Measurements from ENCODE around the gene TP53BP2.
"Not testable (repeated sequence)": the region's sequence is repeated elsewhere in the genome, so short reads cannot be mapped to it uniquely, and the experiment has no call there.

Gene TP53BP2

DNA sequence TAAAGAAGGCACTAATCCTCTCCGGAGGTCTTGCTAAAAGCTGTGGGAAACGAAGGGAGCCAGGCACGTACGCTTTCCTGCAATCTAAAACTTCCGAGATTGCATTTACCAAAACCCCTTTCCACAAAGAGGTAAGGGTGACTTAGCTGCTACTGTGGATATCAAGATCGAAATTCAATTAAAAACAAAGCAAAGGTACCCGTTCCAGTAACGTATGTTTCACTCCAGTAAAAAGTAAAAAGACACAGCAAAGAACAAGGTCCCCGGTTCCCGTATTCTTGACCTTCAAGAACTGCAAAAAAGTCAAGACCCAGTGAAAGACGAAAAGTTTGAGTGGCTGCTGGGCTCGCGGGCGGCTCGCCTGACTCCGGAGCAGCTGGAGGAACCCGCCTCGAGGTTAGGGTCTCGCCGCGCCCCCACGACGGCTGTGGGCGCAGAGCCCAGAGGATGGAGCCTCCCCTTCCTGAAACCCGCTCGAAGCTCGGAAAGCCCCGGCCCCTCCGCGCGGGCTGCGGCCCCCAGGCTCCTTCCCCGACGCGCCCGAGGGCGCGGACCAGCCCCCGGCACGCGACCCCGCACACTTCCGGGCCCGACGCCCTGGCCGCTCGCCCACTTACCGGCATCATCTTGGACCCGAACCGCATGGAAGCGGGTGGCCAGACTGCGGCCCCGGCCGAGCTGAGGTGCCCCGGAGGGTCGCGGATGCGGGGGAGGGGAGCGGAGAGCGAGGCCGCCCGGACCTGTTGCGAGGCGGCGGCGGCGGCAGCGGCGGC is 524 bp downstream of the TP53BP2 start:
- TF ChIP-seq, protein P1, sequence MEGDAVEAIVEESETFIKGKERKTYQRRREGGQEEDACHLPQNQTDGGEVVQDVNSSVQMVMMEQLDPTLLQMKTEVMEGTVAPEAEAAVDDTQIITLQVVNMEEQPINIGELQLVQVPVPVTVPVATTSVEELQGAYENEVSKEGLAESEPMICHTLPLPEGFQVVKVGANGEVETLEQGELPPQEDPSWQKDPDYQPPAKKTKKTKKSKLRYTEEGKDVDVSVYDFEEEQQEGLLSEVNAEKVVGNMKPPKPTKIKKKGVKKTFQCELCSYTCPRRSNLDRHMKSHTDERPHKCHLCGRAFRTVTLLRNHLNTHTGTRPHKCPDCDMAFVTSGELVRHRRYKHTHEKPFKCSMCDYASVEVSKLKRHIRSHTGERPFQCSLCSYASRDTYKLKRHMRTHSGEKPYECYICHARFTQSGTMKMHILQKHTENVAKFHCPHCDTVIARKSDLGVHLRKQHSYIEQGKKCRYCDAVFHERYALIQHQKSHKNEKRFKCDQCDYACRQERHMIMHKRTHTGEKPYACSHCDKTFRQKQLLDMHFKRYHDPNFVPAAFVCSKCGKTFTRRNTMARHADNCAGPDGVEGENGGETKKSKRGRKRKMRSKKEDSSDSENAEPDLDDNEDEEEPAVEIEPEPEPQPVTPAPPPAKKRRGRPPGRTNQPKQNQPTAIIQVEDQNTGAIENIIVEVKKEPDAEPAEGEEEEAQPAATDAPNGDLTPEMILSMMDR (IDR thresholded peaks at IDR 0.05) = no peak
- H3K4me1 ChIP-seq = no peaks in the 10 kb centered on the region

DNA sequence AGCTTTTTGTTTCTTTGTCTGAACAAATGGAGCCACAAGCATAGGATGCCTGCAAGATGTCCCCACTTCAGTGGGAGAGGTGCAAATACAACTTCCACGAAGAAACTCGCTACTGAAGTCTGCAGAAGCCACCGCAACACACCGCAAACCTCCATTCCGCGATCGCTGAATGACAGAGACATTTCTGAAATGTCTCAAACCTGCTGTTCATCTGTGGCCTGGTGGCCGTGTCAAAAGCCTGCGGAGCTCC is 1.0 kb downstream of the TP53BP2 start:
- TF ChIP-seq, protein P1 (IDR thresholded peaks at IDR 0.05) = no peak

More for the DNA sequence above, 524 bp downstream of the TP53BP2 start:
- no peaks in the 10 kb centered on the region for H3K9me3 ChIP-seq (ENCODE audit: control insufficient read depth, low read length)
- H3K27ac ChIP-seq = peak overlapping the region; percentile 76
- peak overlapping the region; percentile 11 for H3K9ac ChIP-seq
- H3K4me2 ChIP-seq (ENCODE audit: low read length) = peak overlapping the region; percentile 93
- no peaks in the 10 kb centered on the region for H3K79me2 ChIP-seq
- peak overlapping the region; percentile 72 for H3K4me3 ChIP-seq (ENCODE audit: low read depth, low read length)
- no peaks in the 10 kb centered on the region for H3K36me3 ChIP-seq (ENCODE audit: control insufficient read depth, insufficient read depth, low read length)
- no peaks in the 10 kb centered on the region for H3K27me3 ChIP-seq (ENCODE audit: control insufficient read depth, insufficient read depth, low read length)
- H2AFZ ChIP-seq = peak overlapping the region; percentile 86

DNA sequence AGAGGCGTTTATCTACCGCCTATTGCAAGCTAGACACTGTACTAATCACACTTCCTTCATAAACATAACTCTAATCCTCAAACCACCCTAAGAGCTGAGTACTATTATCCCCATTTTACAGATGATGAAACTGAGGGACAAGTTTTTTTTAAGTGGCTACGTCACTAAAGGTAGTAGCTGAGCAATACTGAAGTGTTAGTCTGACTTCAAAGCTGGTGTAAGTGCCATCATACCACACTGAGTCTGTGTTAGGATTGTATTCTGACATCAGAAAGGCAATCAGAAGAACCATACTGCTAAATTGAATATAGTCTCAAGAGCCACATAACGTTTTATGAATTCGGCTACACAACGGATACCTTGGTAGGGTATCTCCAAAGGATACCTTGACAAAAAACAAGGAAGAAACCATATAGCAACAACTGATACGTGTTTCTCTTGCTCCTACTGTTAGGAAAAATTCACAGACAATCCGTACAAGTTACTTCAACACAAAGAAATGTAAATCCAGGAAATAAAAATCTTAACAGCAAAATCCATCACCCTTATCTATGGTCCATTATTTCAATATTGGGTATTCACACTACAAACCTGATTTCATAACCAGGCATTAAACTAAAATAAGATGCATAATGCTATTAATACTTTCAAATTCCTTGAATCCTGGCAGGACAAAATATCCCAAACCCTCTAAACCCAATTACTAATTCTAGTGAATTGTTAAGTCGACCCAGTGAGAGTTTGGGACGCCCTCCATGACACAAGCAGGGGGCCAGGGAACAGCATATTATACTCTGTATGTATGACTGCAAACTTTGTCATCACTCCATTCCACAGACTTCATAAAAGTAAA is 1.6 kb downstream of the TP53BP2 start:
- H3K27ac ChIP-seq = peak overlapping the region; percentile 76
- H3K9me3 ChIP-seq (ENCODE audit: control insufficient read depth, low read length) = no peaks in the 10 kb centered on the region
- H3K9ac ChIP-seq = no peak overlapping the region
- H3K79me2 ChIP-seq = no peaks in the 10 kb centered on the region
- no peaks in the 10 kb centered on the region for H3K27me3 ChIP-seq (ENCODE audit: control insufficient read depth, insufficient read depth, low read length)
- H3K4me1 ChIP-seq = no peaks in the 10 kb centered on the region
- H3K4me3 ChIP-seq (ENCODE audit: low read depth, low read length) = peak overlapping the region; percentile 72
- H3K36me3 ChIP-seq (ENCODE audit: control insufficient read depth, insufficient read depth, low read length) = no peaks in the 10 kb centered on the region
- TF ChIP-seq, protein P1 (IDR thresholded peaks at IDR 0.05) = no peak
- peak overlapping the region; percentile 93 for H3K4me2 ChIP-seq (ENCODE audit: low read length)
- H2AFZ ChIP-seq = no peak overlapping the region

More for the DNA sequence above, 1.0 kb downstream of the TP53BP2 start:
- H3K4me3 ChIP-seq (ENCODE audit: low read depth, low read length) = peak overlapping the region; percentile 72
- no peaks in the 10 kb centered on the region for H3K36me3 ChIP-seq (ENCODE audit: control insufficient read depth, insufficient read depth, low read length)
- peak overlapping the region; percentile 86 for H2AFZ ChIP-seq
- peak overlapping the region; percentile 76 for H3K27ac ChIP-seq
- no peaks in the 10 kb centered on the region for H3K79me2 ChIP-seq
- no peaks in the 10 kb centered on the region for H3K4me1 ChIP-seq
- H3K9ac ChIP-seq = peak overlapping the region; percentile 11
- no peaks in the 10 kb centered on the region for H3K27me3 ChIP-seq (ENCODE audit: control insufficient read depth, insufficient read depth, low read length)
- peak overlapping the region; percentile 93 for H3K4me2 ChIP-seq (ENCODE audit: low read length)
- no peaks in the 10 kb centered on the region for H3K9me3 ChIP-seq (ENCODE audit: control insufficient read depth, low read length)

DNA sequence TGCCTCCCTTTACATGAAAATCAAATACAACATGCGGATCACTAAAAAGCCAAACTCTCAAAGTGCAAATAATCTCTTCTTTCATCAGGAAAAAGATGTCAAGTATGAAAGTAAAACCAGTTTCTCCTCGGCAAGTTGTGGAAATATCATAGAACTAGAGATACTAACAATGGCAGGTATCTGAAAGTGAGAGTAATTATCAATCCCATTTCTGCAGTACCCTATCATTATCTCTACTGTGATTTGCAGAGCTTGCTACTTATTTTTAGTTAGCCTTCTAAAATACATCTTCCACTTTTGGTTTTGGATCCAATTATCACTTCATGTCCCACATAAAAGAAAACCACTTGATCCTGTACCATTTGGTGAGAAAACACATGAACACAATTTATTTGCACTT is 3.0 kb downstream of the TP53BP2 start:
- no peak overlapping the region for H2AFZ ChIP-seq
- H3K4me2 ChIP-seq (ENCODE audit: low read length) = no peak overlapping the region
- no peaks in the 10 kb centered on the region for H3K9me3 ChIP-seq (ENCODE audit: control insufficient read depth, low read length)
- H3K27ac ChIP-seq = no peak overlapping the region
- H3K4me3 ChIP-seq (ENCODE audit: low read depth, low read length) = no peak overlapping the region
- no peaks in the 10 kb centered on the region for H3K4me1 ChIP-seq
- H3K79me2 ChIP-seq = no peaks in the 10 kb centered on the region
- no peak overlapping the region for H3K9ac ChIP-seq
- H3K27me3 ChIP-seq (ENCODE audit: control insufficient read depth, insufficient read depth, low read length) = no peaks in the 10 kb centered on the region
- TF ChIP-seq, protein P1 (IDR thresholded peaks at IDR 0.05) = no peak
- H3K36me3 ChIP-seq (ENCODE audit: control insufficient read depth, insufficient read depth, low read length) = no peaks in the 10 kb centered on the region

DNA sequence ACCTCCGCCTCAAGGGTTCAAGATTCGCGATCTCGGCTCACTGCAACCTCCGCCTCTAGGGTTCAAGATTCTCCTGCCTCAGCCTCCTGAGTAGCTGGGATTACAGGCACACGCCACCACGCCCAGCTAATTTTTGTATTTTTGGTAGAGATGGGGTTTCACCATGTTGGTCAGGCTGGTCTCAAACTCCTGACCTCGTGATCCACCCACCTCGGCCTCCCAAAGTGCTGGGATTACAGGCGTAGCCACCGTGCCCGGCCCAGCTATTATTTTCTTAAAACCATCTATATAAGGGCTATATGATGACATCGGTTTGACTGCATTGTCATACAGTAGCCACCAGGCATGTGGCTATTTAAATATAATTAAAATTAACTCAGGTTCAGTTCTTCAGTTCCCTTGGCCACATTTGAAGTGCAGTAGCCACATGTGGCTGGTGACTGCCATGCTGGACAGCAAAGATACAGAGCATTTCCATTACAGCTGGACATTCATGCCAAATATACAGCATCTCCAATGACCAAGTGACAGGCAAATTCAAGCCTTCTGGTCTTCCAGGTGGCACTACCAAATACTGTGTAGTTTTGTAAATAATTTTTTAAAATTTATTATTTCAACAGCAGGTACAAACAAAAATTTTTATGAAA is 3.6 kb downstream of the TP53BP2 start:
- H3K27me3 ChIP-seq (ENCODE audit: control insufficient read depth, insufficient read depth, low read length); H3K9me3 ChIP-seq (ENCODE audit: control insufficient read depth, low read length); H3K4me1 ChIP-seq; H3K36me3 ChIP-seq (ENCODE audit: control insufficient read depth, insufficient read depth, low read length); H3K4me2 ChIP-seq (ENCODE audit: low read length); H3K27ac ChIP-seq; H2AFZ ChIP-seq; H3K9ac ChIP-seq; H3K4me3 ChIP-seq (ENCODE audit: low read depth, low read length); H3K79me2 ChIP-seq: not testable (repeated sequence)
